OCI-LY7 (cell line): ENCODE results near the gene RPL27A.

Experiments used
- CTCF ChIP-seq: fragments of 200-600 bp; sonication (generic); conservative IDR thresholded peaks from 2 replicates; pipeline ENCODE4 v1.5.1; 2014; ENCODE audit warnings: mild to moderate bottlenecking, antibody characterized with exemption, low read length, moderate library complexity, mixed read lengths
- EZH2phosphoT487 ChIP-seq: fragments of 200-600 bp; sonication (generic); IDR thresholded peaks from 2 replicates; pipeline ENCODE4 v1.6.1; 2018; ENCODE audit warnings: low read depth, borderline replicate concordance, mild to moderate bottlenecking, mixed run types, antibody characterized with exemption, low read length, moderate library complexity, mixed read lengths

GRCh38 chr11:8690374-8691342, 8.1 kb downstream of the RPL27A start:
- no peak for TF ChIP-seq CTCF
- TF ChIP-seq EZH2phosphoT487 = no peak
